Measurements from ENCODE around the gene MYH11. TPM values are rescaled to one million over a fixed set of nuclear protein-coding genes. Genes with fewer than 3 reads are reported as not detected.
A peak's percentile ranks its signal among the peaks of the same experiment; 100 is the strongest.

MYH11 gene
- total RNA-seq, 2 donors from 2014 or later: 968 to 2,091 TPM

DNA sequence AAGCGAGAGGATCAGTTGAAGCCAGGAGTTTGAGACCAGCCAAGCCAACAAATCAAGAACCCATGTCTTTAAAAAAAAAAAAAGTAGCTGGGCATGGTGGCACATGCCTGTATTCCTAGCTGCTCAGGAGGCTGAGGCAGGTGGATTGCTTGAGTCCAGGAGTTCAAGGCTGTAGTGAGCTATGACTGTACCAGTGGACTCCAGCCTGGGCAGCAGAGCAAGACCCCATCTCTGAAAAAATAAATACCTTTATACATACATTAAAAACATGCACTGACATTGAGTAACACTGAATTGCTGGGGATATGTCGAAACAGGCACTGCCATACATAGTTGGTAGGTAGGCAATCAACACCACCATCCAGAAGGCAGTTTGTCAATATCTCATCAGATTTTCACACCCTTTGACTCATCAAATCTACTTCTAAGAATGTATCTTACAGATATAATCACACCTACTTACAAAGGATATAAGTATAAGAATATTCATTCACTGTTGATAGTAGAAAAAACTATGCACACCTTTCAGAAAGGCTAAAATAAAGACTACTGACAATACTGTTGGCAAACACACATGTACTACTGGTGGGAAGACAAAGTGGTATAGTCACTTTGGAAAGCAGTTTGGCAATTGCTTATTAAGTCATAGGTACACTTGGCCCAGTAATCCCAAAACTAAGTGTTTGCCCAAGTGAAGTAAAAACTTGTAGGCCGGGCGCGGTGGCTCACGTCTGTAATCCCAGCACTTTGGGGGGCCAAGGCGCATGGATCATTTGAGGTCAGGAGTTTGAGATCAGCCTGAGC lies 37.9 kb upstream of the MYH11 start:
- Histone ChIP-seq H3K9me3 (no peaks in the 10 kb centered on the region), H3K4me1 (replicated peaks) (peaks cover 4% of the 10 kb centered on the region), H3K36me3 (no peaks in the 10 kb centered on the region), H3K27me3 (replicated peaks; ENCODE audit: insufficient read depth) (no peaks in the 10 kb centered on the region), H3K4me3 (no peak overlapping the region), H3K27ac (no peak overlapping the region)
- TF ChIP-seq, protein P1, sequence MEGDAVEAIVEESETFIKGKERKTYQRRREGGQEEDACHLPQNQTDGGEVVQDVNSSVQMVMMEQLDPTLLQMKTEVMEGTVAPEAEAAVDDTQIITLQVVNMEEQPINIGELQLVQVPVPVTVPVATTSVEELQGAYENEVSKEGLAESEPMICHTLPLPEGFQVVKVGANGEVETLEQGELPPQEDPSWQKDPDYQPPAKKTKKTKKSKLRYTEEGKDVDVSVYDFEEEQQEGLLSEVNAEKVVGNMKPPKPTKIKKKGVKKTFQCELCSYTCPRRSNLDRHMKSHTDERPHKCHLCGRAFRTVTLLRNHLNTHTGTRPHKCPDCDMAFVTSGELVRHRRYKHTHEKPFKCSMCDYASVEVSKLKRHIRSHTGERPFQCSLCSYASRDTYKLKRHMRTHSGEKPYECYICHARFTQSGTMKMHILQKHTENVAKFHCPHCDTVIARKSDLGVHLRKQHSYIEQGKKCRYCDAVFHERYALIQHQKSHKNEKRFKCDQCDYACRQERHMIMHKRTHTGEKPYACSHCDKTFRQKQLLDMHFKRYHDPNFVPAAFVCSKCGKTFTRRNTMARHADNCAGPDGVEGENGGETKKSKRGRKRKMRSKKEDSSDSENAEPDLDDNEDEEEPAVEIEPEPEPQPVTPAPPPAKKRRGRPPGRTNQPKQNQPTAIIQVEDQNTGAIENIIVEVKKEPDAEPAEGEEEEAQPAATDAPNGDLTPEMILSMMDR (IDR thresholded peaks at IDR 0.05): no peak
- TF ChIP-seq POLR2AphosphoS5 (IDR thresholded peaks at IDR 0.05): no peak
- no peak for DNase-seq (ENCODE audit: low spot score)
- WGBS: 75% methylated on average over 7 of the region's 7 CpGs
- intact Hi-C loops (cut with DNase I): no loop called here

DNA sequence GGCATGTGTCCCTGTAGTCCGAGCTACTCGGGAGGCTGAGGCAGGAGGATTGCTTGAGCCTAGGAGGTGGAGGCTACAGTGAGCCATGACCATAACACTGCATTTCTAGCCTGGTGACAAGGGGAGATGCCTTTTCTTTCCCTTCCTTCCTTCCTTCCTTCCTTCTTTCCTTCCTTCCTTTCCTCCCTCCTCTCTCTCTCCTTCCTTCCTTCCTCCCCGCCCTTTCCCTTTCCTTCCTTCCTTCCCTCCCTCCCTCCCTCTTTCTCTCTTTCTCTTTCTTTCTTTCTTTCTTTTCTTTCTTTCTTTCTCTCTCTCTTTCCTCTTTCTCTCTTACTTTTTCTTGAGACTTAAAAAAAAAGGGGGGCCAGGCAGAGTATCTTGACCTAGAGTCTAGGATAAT lies 34.7 kb upstream of the MYH11 start:
- no peak for TF ChIP-seq POLR2AphosphoS5 (IDR thresholded peaks at IDR 0.05)
- TF ChIP-seq POLR2A (IDR thresholded peaks at IDR 0.05): no peak
- TF ChIP-seq, protein P1 (IDR thresholded peaks at IDR 0.05): no peak
- Histone ChIP-seq H3K36me3 (no peaks in the 10 kb centered on the region), H3K4me3 (no peak overlapping the region), H3K27me3 (replicated peaks; ENCODE audit: insufficient read depth) (no peaks in the 10 kb centered on the region), H3K27ac (no peak overlapping the region), H3K4me1 (replicated peaks) (no peaks in the 10 kb centered on the region), H3K9me3 (no peaks in the 10 kb centered on the region)
- WGBS: 73% methylated on average over 3 of the region's 3 CpGs
- no peak for DNase-seq (ENCODE audit: low spot score)
- intact Hi-C loops (cut with DNase I): no loop called here

DNA sequence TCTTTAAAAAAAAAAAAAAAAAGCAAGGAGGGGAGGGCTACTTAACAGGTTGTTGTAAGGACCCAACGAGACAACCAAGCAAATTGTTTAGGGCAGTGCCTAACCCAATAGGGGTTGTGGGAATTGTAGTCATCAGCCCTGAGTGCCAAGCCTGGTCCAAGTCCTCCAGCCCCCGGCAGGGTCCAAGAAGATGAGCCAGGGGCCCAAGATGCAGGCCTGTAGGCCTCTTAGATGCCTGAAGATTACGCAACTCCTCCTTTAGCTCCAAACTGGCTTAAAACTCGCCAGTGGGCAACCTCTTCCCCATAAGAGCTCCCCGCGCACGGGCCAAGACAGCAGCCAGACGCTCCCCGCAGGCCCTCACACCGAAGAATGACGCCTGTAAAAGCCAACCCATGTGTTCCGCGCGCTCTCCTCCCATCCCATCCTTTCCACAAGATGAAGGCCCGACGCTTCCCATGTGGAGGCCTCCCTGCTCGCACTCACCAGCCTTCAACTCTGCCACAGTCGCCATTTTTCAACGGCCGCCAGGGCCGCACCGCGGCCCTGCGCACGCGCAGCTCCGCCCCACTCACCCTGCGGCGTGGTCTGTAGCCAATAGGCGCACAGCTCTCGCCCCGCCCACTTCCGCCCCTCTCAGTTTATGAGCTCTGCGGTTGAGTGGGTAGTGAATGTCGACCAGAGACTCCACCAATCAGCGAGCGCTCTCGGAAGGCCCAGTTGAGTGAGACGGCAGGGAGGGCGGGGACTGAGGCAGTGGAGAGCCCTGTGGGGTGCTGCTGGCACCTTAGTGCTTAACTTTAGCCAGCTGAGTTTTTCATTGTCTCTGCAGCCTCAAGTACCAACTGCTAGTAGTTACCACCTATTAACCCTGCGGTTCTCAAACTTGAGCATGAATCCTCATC lies 31.5 kb upstream of the MYH11 start, which contains the start of gene CEP20:
CEP20 (minus strand) TSS at position 532 of the 905 bp plus-strand sequence; CDS start at position 514, 18 bp downstream.
- intact Hi-C loops (cut with DNase I): no loop called here
- under 1% methylated on average over 36 of the region's 41 CpGs for WGBS
- Histone ChIP-seq H3K27ac (peak within 1 kb of the TSS; percentile 75 to 77), H3K36me3 (no peaks in the 10 kb centered on the region), H3K27me3 (replicated peaks; ENCODE audit: insufficient read depth) (no peaks in the 10 kb centered on the region), H3K9me3 (no peaks in the 10 kb centered on the region), H3K4me1 (replicated peaks) (peaks cover 4% of the 10 kb centered on the region), H3K4me3 (peak within 1 kb of the TSS; percentile 64 to 89)
- TF ChIP-seq, protein P1 (IDR thresholded peaks at IDR 0.05): peak in 2 of 4 experiments; percentile 62 to 79
- peak; percentile 84 for TF ChIP-seq POLR2A (IDR thresholded peaks at IDR 0.05)
- TF ChIP-seq POLR2AphosphoS5 (IDR thresholded peaks at IDR 0.05): peak; percentile 97
- DNase-seq (ENCODE audit: low spot score): peak; percentile 99

DNA sequence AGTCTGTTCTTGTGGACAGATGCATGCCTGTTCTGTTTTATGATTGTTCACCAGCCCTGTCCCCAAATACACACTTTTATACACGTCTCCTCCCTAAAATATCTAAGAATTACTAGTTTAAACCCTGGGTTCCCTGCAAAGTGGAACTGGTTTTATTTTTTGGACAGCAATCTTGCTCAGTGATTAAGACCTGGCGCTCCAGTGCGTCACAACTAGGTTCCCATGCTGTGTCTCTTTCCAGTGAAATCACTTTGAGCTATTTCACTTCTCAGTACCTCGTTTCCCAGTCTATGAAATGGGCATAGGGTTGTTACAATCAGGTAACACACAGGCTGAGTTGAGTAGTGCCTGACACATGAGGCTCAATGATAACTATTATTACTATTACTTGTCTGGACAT lies 30.5 kb upstream of the MYH11 start:
- no peaks in the 10 kb centered on the region for H3K9me3 ChIP-seq
- peaks cover 4% of the 10 kb centered on the region for H3K4me1 ChIP-seq (replicated peaks)
- no peak for DNase-seq (ENCODE audit: low spot score)
- intact Hi-C loops (cut with DNase I): no loop called here
- no peak overlapping the region for H3K27ac ChIP-seq
- no peaks in the 10 kb centered on the region for H3K36me3 ChIP-seq
- TF ChIP-seq POLR2A (IDR thresholded peaks at IDR 0.05): no peak
- no peak for TF ChIP-seq POLR2AphosphoS5 (IDR thresholded peaks at IDR 0.05)
- TF ChIP-seq, protein P1 (IDR thresholded peaks at IDR 0.05): no peak
- 78% methylated on average over 4 of the region's 4 CpGs for WGBS
- H3K4me3 ChIP-seq: peak overlapping the region in 1 of 2 donors; percentile 89
- H3K27me3 ChIP-seq (replicated peaks; ENCODE audit: insufficient read depth): no peaks in the 10 kb centered on the region

All from prostate gland (tissue), 2 donors.